Measurements from ENCODE around the gene SDK1.

Gene SDK1

DNA sequence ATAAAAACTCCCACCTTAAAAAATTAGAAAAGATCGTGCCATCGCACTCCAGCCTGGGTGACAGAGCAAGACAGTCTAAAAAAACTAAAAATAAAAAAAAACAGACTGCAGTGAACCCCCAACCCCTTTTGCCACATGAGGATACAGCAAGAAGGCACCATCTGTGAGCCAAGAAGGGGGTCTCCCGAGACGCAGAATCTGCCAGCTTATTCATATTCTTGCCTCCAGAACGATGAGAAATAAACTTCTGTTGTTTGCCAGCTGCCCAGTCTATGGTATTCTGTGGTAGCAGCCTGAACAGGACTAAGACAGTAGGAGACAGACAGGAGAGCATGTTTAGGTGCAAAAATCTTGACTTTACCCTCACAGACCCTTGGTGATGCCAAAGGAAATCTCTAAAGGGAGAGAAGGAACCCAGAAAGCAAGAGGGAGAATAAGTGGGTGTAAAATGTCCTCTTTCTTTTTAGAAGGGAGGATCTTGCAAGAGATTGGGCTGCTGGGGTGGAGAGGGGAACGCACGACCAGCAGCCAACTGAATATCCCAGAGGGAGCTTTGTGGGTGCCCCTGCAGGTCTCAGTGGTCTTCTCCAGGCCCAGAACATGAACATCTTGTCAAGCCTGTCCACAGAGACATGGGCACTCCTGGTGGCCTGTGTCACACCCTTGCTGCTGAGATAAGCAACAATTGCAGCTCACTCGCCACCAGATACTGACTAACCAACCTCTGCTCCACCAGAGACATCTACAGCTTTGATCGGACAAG is 980.4 kb downstream of the SDK1 start:
- TF ChIP-seq, protein P1, sequence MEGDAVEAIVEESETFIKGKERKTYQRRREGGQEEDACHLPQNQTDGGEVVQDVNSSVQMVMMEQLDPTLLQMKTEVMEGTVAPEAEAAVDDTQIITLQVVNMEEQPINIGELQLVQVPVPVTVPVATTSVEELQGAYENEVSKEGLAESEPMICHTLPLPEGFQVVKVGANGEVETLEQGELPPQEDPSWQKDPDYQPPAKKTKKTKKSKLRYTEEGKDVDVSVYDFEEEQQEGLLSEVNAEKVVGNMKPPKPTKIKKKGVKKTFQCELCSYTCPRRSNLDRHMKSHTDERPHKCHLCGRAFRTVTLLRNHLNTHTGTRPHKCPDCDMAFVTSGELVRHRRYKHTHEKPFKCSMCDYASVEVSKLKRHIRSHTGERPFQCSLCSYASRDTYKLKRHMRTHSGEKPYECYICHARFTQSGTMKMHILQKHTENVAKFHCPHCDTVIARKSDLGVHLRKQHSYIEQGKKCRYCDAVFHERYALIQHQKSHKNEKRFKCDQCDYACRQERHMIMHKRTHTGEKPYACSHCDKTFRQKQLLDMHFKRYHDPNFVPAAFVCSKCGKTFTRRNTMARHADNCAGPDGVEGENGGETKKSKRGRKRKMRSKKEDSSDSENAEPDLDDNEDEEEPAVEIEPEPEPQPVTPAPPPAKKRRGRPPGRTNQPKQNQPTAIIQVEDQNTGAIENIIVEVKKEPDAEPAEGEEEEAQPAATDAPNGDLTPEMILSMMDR (conservative IDR thresholded peaks at IDR 0.05): no peak
- TF ChIP-seq ZFX (IDR thresholded peaks at IDR 0.05): no peak
- no peak overlapping the region for H3K27ac ChIP-seq

DNA sequence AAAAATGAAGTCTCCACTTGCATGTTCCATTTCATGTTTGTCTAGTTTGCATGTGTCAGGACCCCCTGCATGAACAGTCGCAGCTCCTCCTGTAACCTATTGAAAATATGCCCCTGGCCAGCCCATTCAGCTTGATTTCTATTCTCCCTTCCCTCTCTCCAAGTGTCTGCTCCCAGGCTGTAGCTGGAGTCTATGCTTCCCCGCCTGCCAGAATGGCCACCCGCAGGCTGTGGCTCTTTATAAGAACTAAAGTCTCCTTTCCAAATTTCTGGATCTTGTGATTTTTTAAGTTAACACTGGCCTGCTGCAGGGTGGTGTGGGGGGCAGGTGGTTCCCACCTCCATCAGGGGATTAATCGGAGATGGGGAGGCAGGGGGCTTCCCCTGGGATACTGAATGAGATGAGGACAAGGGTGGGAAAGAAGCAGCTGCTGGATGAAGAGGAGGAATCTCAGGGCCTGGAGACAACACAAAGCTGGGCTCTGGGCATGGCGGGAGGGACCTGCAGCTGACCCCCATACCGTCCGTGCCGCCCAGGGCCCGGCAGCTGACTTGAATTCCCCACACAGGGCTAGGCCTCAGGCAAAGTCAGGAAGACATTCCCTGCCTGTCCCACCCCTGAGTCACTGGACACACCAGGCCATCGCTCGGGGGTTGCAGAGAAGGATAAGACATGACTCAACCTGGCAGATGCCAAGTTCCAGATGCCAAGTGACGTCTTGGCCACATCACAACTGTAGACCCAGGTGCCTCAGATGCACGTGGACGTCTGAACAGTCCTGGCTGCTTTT is 981.6 kb downstream of the SDK1 start:
- TF ChIP-seq, protein P1 (conservative IDR thresholded peaks at IDR 0.05): no peak
- TF ChIP-seq ZFX (IDR thresholded peaks at IDR 0.05): no peak
- H3K27ac ChIP-seq: no peak overlapping the region

DNA sequence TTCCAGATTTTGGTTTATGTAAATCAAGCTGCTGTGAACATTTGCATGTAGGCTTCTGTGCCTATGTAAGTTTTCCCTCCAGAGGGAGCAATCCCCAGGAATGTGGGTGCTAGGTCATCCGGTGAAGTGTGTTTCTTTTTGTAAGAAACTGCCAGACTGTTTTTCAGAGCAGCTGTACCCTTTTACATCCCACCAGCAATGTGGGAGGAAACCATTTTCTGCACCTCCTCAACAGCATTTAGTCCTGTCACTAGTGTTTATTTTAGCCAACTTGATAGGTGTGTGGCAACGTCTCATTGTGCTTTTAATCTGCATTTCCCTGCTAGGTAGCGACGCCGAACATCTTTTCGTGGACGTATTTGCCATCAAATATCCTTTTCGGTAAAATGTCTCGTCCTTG is 985.3 kb downstream of the SDK1 start:
- H3K27ac ChIP-seq: no peak overlapping the region
- TF ChIP-seq ZFX (IDR thresholded peaks at IDR 0.05): no peak
- TF ChIP-seq, protein P1 (conservative IDR thresholded peaks at IDR 0.05): no peak; the same call in 1 of the 2 replicates

DNA sequence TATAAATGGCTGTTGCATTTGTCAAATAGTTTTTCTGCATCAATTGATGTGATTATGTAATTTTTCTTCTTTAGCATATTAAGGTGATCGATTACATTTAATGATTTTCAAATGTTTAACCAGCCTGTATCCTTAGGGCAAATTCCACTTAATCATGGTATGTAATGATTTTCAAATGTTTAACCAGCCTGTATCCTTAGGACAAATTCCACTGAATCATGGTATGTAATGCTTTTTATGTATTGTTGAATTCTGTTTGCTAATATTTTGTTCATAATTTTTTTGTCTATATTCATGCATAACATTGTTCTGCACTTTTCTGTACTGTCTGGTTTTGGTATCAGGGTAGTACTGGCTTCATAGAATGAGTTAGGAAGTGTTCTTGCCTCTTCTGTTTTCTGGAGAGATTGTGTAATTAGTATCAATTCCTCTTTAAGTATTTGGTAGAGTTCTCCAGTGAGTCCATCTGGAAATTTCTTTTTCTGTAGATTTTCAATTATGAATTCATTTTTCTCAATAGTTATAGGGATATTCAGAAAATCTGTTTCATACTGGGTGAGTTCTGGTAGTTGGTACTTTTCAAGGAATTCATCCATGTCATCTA is 987.8 kb downstream of the SDK1 start:
- TF ChIP-seq, protein P1 (conservative IDR thresholded peaks at IDR 0.05): no peak
- no peak for TF ChIP-seq ZFX (IDR thresholded peaks at IDR 0.05)
- H3K27ac ChIP-seq: no peak overlapping the region

DNA sequence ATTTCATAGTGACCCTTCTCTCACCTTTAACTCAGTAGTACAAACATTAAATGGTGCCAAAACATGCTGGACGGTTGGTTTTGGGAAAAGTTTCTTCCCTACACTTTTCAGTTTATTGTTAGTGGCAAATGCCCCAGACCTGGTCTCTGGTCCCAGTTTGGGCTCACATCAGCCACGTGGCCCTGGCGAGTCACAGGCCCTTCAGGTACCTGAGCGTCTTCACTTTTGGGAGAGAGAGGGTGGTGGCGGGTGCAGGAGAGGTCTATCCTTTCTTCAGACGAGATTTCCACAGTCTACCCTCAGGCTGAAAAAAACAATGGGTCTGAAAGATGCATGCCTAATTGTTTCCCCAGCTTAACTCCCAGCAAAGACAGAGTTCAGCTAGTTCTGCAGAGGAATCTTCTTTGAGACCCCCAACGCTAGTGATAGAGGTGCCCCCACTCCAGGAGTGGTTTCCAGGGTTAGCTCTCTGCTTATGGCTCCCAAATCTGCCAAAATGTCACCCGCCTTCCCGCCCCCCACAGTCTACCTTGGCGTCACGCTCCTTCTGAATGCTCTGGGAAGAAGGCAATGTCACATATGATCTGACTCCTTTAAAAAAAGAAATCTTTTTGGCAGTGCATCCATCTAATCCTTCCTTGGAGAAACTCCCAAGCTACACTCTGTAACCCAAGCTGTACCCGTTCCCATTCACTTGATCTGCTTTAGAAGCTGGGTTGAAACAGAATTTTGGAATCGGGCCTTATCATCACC is 996.3 kb downstream of the SDK1 start:
- no peak for TF ChIP-seq ZFX (IDR thresholded peaks at IDR 0.05)
- TF ChIP-seq, protein P1 (conservative IDR thresholded peaks at IDR 0.05): no peak
- H3K27ac ChIP-seq: no peak overlapping the region

DNA sequence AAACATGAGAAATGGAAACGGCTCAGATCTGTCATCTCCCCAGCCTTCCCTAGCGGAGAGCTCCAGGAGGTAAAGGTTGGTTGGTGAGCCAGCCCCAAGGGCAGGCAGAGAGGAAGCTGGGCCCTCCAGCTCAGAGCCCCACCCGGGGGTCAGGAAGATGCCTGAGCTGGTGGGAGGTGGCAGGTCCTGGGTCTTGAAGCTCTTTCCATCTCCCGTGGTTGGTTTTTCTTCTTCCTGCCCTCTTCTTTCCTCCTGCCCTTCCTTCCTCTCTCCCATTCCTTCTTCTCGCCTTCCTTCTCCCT is 996.8 kb downstream of the SDK1 start:
- H3K27ac ChIP-seq: no peak overlapping the region
- TF ChIP-seq, protein P1 (conservative IDR thresholded peaks at IDR 0.05): no peak
- no peak for TF ChIP-seq ZFX (IDR thresholded peaks at IDR 0.05)
